Loucy (cell line): ENCODE results near the gene CBX5.

ENCODE experiments used
- EZH2phosphoT487 ChIP-seq: fragments of 200-600 bp; IDR thresholded peaks from 2 replicates; pipeline ENCODE4 v1.6.1; 2018; ENCODE audit warnings: antibody characterized with exemption, mild to moderate bottlenecking, moderate library complexity, borderline replicate concordance
- TF ChIP-seq, protein P1 (sequence below): fragments of 200-600 bp; sonication (generic); conservative IDR thresholded peaks from 2 replicates; pipeline ENCODE4 v1.5.1; 2014; ENCODE audit warnings: mild to moderate bottlenecking, antibody characterized with exemption, low read length

DNA sequence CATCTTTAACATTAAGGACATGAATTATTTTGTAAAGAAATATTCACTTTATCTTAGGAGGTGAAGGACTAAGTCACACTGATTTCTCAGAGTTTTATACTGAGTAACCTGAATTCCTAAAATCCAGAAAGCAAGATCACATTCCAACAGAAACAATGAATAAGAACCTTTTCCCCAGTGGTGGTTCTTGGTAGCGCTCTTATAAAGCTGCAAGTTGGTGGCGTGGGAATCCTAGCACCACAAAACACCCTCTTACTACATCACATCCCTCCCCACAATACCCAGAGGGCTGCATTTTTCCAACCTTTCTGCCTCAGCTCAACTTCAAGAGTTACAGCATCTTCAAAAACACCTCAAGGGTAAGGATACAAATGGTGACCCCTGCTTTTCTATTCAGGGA, 47.1 kb downstream of the CBX5 start:
- TF ChIP-seq, protein P1, sequence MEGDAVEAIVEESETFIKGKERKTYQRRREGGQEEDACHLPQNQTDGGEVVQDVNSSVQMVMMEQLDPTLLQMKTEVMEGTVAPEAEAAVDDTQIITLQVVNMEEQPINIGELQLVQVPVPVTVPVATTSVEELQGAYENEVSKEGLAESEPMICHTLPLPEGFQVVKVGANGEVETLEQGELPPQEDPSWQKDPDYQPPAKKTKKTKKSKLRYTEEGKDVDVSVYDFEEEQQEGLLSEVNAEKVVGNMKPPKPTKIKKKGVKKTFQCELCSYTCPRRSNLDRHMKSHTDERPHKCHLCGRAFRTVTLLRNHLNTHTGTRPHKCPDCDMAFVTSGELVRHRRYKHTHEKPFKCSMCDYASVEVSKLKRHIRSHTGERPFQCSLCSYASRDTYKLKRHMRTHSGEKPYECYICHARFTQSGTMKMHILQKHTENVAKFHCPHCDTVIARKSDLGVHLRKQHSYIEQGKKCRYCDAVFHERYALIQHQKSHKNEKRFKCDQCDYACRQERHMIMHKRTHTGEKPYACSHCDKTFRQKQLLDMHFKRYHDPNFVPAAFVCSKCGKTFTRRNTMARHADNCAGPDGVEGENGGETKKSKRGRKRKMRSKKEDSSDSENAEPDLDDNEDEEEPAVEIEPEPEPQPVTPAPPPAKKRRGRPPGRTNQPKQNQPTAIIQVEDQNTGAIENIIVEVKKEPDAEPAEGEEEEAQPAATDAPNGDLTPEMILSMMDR, result peak; percentile 26; the same call in 1 of the 2 replicates
- TF ChIP-seq EZH2phosphoT487, result no peak
